ENCODE measurements around the gene DAPK1. TPM values are rescaled to one million over a fixed set of nuclear protein-coding genes. Genes with fewer than 3 reads are reported as not detected.

DAPK1 gene
- total RNA-seq, 1 experiment from 2014 or later: 19.7 TPM

DNA sequence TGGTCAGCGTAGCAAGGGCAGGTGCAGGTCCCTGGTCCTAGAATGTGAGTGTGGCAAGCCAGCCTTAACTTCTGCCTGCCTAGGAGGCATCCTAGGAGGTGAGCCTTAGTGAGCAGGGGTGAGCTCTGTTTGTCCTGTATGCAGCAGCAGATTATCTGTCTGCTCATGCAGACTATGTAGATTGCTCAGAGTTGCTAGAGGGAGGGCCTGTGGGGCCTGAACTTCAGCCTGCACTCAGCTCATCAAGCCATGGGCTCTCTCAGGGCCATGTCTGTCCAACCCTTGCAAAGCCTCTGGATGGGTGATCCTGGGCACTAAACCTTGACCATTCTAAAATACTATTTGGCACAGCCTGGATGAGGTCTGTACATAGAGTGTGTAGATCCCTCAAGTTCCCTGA, 219.8 kb downstream of the DAPK1 start:
- TF ChIP-seq, protein P1, sequence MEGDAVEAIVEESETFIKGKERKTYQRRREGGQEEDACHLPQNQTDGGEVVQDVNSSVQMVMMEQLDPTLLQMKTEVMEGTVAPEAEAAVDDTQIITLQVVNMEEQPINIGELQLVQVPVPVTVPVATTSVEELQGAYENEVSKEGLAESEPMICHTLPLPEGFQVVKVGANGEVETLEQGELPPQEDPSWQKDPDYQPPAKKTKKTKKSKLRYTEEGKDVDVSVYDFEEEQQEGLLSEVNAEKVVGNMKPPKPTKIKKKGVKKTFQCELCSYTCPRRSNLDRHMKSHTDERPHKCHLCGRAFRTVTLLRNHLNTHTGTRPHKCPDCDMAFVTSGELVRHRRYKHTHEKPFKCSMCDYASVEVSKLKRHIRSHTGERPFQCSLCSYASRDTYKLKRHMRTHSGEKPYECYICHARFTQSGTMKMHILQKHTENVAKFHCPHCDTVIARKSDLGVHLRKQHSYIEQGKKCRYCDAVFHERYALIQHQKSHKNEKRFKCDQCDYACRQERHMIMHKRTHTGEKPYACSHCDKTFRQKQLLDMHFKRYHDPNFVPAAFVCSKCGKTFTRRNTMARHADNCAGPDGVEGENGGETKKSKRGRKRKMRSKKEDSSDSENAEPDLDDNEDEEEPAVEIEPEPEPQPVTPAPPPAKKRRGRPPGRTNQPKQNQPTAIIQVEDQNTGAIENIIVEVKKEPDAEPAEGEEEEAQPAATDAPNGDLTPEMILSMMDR (IDR thresholded peaks at IDR 0.05; ENCODE audit: unreplicated experiment): no peak
- CTCF ChIA-PET: interaction anchor here (1.5 kb wide), 1 partner anchor 95 kb away, joined by 4 read pairs; no protein-coding TSS in a partner anchor
- intact Hi-C loops (cut with micrococcal nuclease): no loop called here

DNA sequence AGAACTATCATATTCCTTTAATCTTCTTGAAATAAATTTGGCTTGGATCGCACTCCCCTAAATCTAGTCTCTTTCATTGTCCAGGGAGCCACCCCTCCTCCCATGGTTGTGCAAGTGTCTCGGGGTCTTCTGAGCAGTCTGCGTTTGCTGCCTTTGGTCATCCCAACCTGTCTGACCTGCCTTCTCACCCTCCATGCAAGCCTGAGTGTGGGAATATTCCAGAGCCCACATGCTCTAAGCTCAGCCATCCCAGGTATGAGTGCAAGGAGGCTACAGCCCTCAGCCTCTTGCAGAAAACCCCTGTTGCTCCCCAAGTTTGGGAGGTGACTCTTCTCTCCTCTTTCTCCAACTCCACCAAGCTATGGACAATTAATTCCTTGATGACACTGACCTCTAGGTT, 220.6 kb downstream of the DAPK1 start:
- TF ChIP-seq, protein P1 (IDR thresholded peaks at IDR 0.05; ENCODE audit: unreplicated experiment): no peak
- no peak overlapping the region for H3K4me3 Mint-ChIP-seq (ENCODE audit: unreplicated experiment)
- H3K27ac Mint-ChIP-seq (ENCODE audit: low read depth, unreplicated experiment): no peak overlapping the region
- intact Hi-C loops (cut with micrococcal nuclease): no loop called here
- CTCF ChIA-PET: interaction anchor here (1.5 kb wide), 1 partner anchor 94 kb away, joined by 4 read pairs; no protein-coding TSS in a partner anchor
- no TSS peak for BruUV-seq (replicated peaks)
- DNase-seq (ENCODE audit: unreplicated experiment): no peak
- POLR2A ChIA-PET: interaction anchor here (0.6 to 0.7 kb wide), 2 partner anchors 675 to 1671 kb away, joined by 3 to 4 read pairs; no protein-coding TSS in a partner anchor
- H3K36me3 Mint-ChIP-seq (ENCODE audit: insufficient read depth, unreplicated experiment): peaks cover 2% of the 10 kb centered on the region
- H3K4me1 Mint-ChIP-seq (ENCODE audit: insufficient read depth, unreplicated experiment): peaks cover 10% of the 10 kb centered on the region
- H3K27me3 Mint-ChIP-seq (ENCODE audit: insufficient read depth, unreplicated experiment): no peaks in the 10 kb centered on the region
- H3K9me3 Mint-ChIP-seq (ENCODE audit: unreplicated experiment): no peaks in the 10 kb centered on the region

More for the DNA sequence above, 219.8 kb downstream of the DAPK1 start:
- no peaks in the 10 kb centered on the region for H3K27me3 Mint-ChIP-seq (ENCODE audit: insufficient read depth, unreplicated experiment)
- H3K27ac Mint-ChIP-seq (ENCODE audit: low read depth, unreplicated experiment): no peak overlapping the region
- DNase-seq (ENCODE audit: unreplicated experiment): no peak
- H3K4me1 Mint-ChIP-seq (ENCODE audit: insufficient read depth, unreplicated experiment): peaks cover 17% of the 10 kb centered on the region
- no peak overlapping the region for H3K4me3 Mint-ChIP-seq (ENCODE audit: unreplicated experiment)
- H3K9me3 Mint-ChIP-seq (ENCODE audit: unreplicated experiment): no peaks in the 10 kb centered on the region
- BruUV-seq (replicated peaks): no TSS peak
- POLR2A ChIA-PET: no interaction called here
- peaks cover 5% of the 10 kb centered on the region for H3K36me3 Mint-ChIP-seq (ENCODE audit: insufficient read depth, unreplicated experiment)

DNA sequence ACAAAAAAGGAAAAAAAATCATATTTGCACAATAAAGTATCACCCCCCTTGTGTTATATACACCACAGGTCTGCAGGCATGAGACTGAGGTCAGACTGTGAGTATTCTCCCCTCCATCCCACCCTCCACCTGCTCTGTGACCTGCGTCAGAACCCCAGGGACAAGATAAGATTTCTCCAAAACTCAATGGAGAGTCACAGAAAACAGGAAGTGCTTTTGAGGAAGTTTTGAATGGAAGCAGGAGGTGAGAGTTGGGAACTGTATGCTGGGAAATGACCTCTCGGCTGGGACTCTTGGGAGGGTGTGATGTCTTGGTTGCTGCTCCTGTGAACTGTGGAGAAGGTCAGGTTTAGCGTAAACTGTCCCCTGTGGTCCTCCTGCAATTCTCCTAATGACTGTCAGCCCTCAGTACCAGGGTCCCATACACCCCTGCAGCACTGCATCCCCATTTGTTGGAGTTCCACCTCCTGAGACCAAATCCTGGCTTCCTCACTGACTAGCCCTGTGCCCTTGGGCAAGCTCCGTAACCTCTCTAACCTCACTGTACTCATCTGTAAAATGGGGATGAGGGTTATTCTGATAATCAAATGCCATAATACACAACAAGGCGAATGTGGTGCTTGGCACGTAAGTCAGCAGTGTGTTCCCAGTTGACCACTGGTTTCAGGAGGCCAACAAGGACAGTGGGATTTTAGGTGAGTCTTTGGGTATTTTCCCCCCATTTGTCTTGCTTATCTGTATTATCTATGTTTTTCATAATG, 221.4 kb downstream of the DAPK1 start:
- intact Hi-C loops (cut with micrococcal nuclease): no loop called here
- H3K4me1 Mint-ChIP-seq (ENCODE audit: insufficient read depth, unreplicated experiment): peaks cover 5% of the 10 kb centered on the region

DNA sequence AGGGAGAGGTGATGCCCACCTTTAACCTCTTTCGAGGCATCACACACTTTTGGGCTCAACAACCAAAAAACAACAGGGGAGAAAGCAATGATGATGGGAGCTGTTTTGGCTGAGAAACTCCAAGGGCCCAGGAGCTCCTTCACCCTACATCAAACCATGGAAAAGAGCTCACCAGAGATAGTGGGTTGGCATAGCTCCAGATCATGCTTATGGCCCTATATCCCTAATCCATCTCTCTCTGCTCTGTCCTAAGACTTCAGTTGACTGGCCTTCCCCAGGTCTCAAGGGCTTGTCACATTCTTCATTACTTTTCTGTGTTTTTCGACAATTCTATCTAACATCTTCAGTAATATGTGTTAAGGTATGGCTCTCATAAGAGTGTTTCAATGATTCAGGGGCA, 222.5 kb downstream of the DAPK1 start:
- H3K9me3 Mint-ChIP-seq (ENCODE audit: unreplicated experiment): no peaks in the 10 kb centered on the region
- POLR2A ChIA-PET: no interaction called here
- TF ChIP-seq, protein P1 (IDR thresholded peaks at IDR 0.05; ENCODE audit: unreplicated experiment): no peak
- H3K27me3 Mint-ChIP-seq (ENCODE audit: insufficient read depth, unreplicated experiment): no peaks in the 10 kb centered on the region
- H3K36me3 Mint-ChIP-seq (ENCODE audit: insufficient read depth, unreplicated experiment): no peaks in the 10 kb centered on the region
- intact Hi-C loops (cut with micrococcal nuclease): no loop called here
- no peak overlapping the region for H3K4me3 Mint-ChIP-seq (ENCODE audit: unreplicated experiment)
- CTCF ChIA-PET: interaction anchor here (0.6 kb wide), 1 partner anchor 1742 kb away, joined by 5 read pairs; no protein-coding TSS in a partner anchor
- H3K4me1 Mint-ChIP-seq (ENCODE audit: insufficient read depth, unreplicated experiment): no peaks in the 10 kb centered on the region
- H3K27ac Mint-ChIP-seq (ENCODE audit: low read depth, unreplicated experiment): no peak overlapping the region
- no TSS peak for BruUV-seq (replicated peaks)
- DNase-seq (ENCODE audit: unreplicated experiment): no peak

More for the DNA sequence above, 221.4 kb downstream of the DAPK1 start:
- no peaks in the 10 kb centered on the region for H3K36me3 Mint-ChIP-seq (ENCODE audit: insufficient read depth, unreplicated experiment)
- no peak overlapping the region for H3K27ac Mint-ChIP-seq (ENCODE audit: low read depth, unreplicated experiment)
- no peak overlapping the region for H3K4me3 Mint-ChIP-seq (ENCODE audit: unreplicated experiment)
- H3K9me3 Mint-ChIP-seq (ENCODE audit: unreplicated experiment): no peaks in the 10 kb centered on the region
- BruUV-seq (replicated peaks): no TSS peak
- TF ChIP-seq, protein P1 (IDR thresholded peaks at IDR 0.05; ENCODE audit: unreplicated experiment): no peak
- DNase-seq (ENCODE audit: unreplicated experiment): no peak
- ChIA-PET POLR2A (interaction anchor here (0.6 to 0.7 kb wide), 2 partner anchors 674 to 1670 kb away, joined by 3 to 4 read pairs; no protein-coding TSS in a partner anchor), CTCF (no interaction called here)
- H3K27me3 Mint-ChIP-seq (ENCODE audit: insufficient read depth, unreplicated experiment): no peaks in the 10 kb centered on the region

Data from MCF 10A (cell line).